Measurements from ENCODE around the gene SQSTM1. TPM values are rescaled to one million over a fixed set of nuclear protein-coding genes. Genes with fewer than 3 reads are reported as not detected.

SQSTM1 gene
- total and polyA plus RNA-seq, 2 experiments from 2014 or later, result 211 to 265 TPM

GRCh38 chr5:179795863-179796833, 24.6 kb upstream of the SQSTM1 start:
- Histone ChIP-seq H3K36me3 (ENCODE audit: low read depth) (peaks cover 7% of the 10 kb centered on the region; the same call in 1 of the 2 replicates), H3F3A (ENCODE audit: insufficient read depth) (peaks cover 5% of the 10 kb centered on the region), H3K4me3 (peak overlapping the region; percentile 69), H2AFZ (peak overlapping the region; percentile 62), H3K27ac (peak overlapping the region; percentile 41), H3K79me2 (ENCODE audit: insufficient read depth) (no peaks in the 10 kb centered on the region), H4K20me1 (ENCODE audit: insufficient read depth) (no peaks in the 10 kb centered on the region), H3K9me2 (ENCODE audit: insufficient read depth) (no peaks in the 10 kb centered on the region), H3K27me3 (replicated peaks; ENCODE audit: insufficient read depth) (no peaks in the 10 kb centered on the region), H3K4me2 (ENCODE audit: unreplicated experiment) (peak overlapping the region; percentile 62), H3K9me3 (ENCODE audit: low read depth) (no peaks in the 10 kb centered on the region), H3K9ac (peak overlapping the region; percentile 76), H3K4me1 (ENCODE audit: insufficient read depth) (no peaks in the 10 kb centered on the region)
- peak; percentile 94 for DNase-seq
- TF ChIP-seq EZH2 (IDR thresholded peaks at IDR 0.05; ENCODE audit: insufficient read depth, poor library complexity, severe bottlenecking) (no peak), EZH2phosphoT487 (IDR thresholded peaks at IDR 0.05; ENCODE audit: insufficient read depth, low read depth) (no peak)
- WGBS, 2 experiments (ENCODE audit: low coverage in 1 of 2, low lambda C conversion rate in 2 of 2, missing lambda C conversion rate in 2 of 2), result 6% methylated on average over 63 to 99 of the region's 113 CpGs
- in situ Hi-C loops (cut with MboI), result no loop called here

GRCh38 chr5:179796877-179797608, 23.7 kb upstream of the SQSTM1 start:
- H3K27me3 ChIP-seq (replicated peaks; ENCODE audit: insufficient read depth), result no peaks in the 10 kb centered on the region
- TF ChIP-seq EZH2 (IDR thresholded peaks at IDR 0.05; ENCODE audit: insufficient read depth, poor library complexity, severe bottlenecking) (no peak), EZH2phosphoT487 (IDR thresholded peaks at IDR 0.05; ENCODE audit: insufficient read depth, low read depth) (no peak)
- peaks cover 5% of the 10 kb centered on the region for H3F3A ChIP-seq (ENCODE audit: insufficient read depth)
- no peaks in the 10 kb centered on the region for H3K9me3 ChIP-seq (ENCODE audit: low read depth)
- 87 to 88% methylated on average over 20 to 21 of the region's 21 CpGs for WGBS, 2 experiments (ENCODE audit: low coverage in 1 of 2, low lambda C conversion rate in 2 of 2, missing lambda C conversion rate in 2 of 2)
- H3K4me2 ChIP-seq (ENCODE audit: unreplicated experiment), result peak overlapping the region; percentile 62
- H3K4me3 ChIP-seq, result peak overlapping the region; percentile 69
- in situ Hi-C loops (cut with MboI), result no loop called here
- DNase-seq, result no peak
- peaks cover 4% of the 10 kb centered on the region for H3K79me2 ChIP-seq (ENCODE audit: insufficient read depth)
- no peaks in the 10 kb centered on the region for H3K4me1 ChIP-seq (ENCODE audit: insufficient read depth)
- peak overlapping the region; percentile 76; the same call in 1 of the 2 replicates for H3K9ac ChIP-seq
- H3K36me3 ChIP-seq (ENCODE audit: low read depth), result peaks cover 9% of the 10 kb centered on the region; the same call in 1 of the 2 replicates
- H3K27ac ChIP-seq, result peak overlapping the region; percentile 41
- no peaks in the 10 kb centered on the region for H4K20me1 ChIP-seq (ENCODE audit: insufficient read depth)
- H3K9me2 ChIP-seq (ENCODE audit: insufficient read depth), result no peaks in the 10 kb centered on the region
- H2AFZ ChIP-seq, result no peak overlapping the region

DNA sequence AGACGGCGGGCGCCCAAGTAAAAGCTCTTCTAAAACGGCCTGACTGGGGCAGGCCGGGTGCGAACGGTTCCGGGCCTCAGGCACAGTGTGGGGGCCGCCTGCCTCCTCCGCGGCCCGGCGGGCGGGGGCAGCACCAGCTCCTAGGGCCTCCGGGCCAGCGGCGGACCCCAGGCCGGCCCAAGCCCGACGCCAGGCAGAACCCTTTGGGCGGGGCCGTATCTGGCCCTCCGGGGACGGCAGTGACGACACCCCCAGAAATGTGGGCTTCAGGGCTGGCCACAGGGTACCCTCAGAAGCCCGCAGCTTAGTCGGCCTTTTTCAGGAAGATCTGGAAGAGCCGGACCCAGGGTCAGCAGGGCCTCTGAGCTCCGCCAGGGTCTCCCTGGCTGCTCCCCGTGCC, 23.0 kb upstream of the SQSTM1 start:
- in situ Hi-C loops (cut with MboI), result no loop called here
- no peak overlapping the region for H3K4me3 ChIP-seq
- H3K4me2 ChIP-seq (ENCODE audit: unreplicated experiment), result no peak overlapping the region
- peaks cover 5% of the 10 kb centered on the region for H3F3A ChIP-seq (ENCODE audit: insufficient read depth)
- H4K20me1 ChIP-seq (ENCODE audit: insufficient read depth), result no peaks in the 10 kb centered on the region
- H3K9me3 ChIP-seq (ENCODE audit: low read depth), result no peaks in the 10 kb centered on the region
- H3K27me3 ChIP-seq (replicated peaks; ENCODE audit: insufficient read depth), result no peaks in the 10 kb centered on the region
- TF ChIP-seq EZH2 (IDR thresholded peaks at IDR 0.05; ENCODE audit: insufficient read depth, poor library complexity, severe bottlenecking) (no peak), EZH2phosphoT487 (IDR thresholded peaks at IDR 0.05; ENCODE audit: insufficient read depth, low read depth) (no peak)
- H2AFZ ChIP-seq, result no peak overlapping the region
- H3K9me2 ChIP-seq (ENCODE audit: insufficient read depth), result no peaks in the 10 kb centered on the region
- H3K9ac ChIP-seq, result no peak overlapping the region
- peaks cover 11% of the 10 kb centered on the region for H3K79me2 ChIP-seq (ENCODE audit: insufficient read depth)
- H3K27ac ChIP-seq, result no peak overlapping the region
- H3K36me3 ChIP-seq (ENCODE audit: low read depth), result peaks cover 9% of the 10 kb centered on the region; the same call in 1 of the 2 replicates
- no peaks in the 10 kb centered on the region for H3K4me1 ChIP-seq (ENCODE audit: insufficient read depth)
- DNase-seq, result no peak
- WGBS, 2 experiments (ENCODE audit: low coverage in 1 of 2, low lambda C conversion rate in 2 of 2, missing lambda C conversion rate in 2 of 2), result 96 to 100% methylated on average over 19 to 29 of the region's 30 CpGs

DNA sequence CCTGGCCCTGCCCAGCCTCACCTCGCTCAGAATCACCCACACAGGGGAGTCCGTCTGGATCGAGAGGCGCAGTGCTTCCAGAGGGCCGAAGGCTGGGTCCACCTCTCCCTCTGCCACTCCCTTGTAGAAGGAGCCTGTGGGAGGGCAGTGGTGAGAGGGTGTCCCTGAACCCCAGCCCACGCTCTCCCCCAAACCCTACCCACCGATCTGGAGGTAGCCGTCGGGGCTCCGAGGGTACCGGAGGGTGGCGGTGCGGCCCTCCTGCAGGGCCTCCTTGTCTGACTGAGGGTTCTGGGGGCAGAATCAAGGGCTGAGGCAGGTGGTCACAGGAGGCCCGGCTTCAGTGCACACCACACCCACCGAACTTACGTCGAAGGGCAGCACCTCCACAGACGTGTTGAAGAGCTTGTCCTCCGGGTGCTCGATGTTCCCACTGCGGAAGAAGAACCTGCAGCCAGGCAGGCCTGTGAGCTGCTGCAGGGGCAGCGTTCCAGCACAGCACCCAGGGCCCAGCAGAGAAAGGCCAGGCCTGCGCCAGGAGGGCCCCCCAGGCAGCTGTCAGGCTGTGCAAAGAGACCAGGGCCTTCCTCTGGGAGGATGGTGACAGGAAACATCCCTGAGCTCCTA, 22.4 kb upstream of the SQSTM1 start:
- Histone ChIP-seq H3F3A (ENCODE audit: insufficient read depth) (peaks cover 5% of the 10 kb centered on the region), H3K27ac (no peak overlapping the region), H3K9me3 (ENCODE audit: low read depth) (no peaks in the 10 kb centered on the region), H4K20me1 (ENCODE audit: insufficient read depth) (no peaks in the 10 kb centered on the region), H3K36me3 (ENCODE audit: low read depth) (peaks cover 9% of the 10 kb centered on the region; the same call in 1 of the 2 replicates), H3K4me3 (no peak overlapping the region), H3K4me1 (ENCODE audit: insufficient read depth) (no peaks in the 10 kb centered on the region), H3K9me2 (ENCODE audit: insufficient read depth) (no peaks in the 10 kb centered on the region), H3K4me2 (ENCODE audit: unreplicated experiment) (no peak overlapping the region), H3K9ac (no peak overlapping the region), H3K79me2 (ENCODE audit: insufficient read depth) (peaks cover 16% of the 10 kb centered on the region), H2AFZ (no peak overlapping the region), H3K27me3 (replicated peaks; ENCODE audit: insufficient read depth) (no peaks in the 10 kb centered on the region)
- in situ Hi-C loops (cut with MboI), result no loop called here
- TF ChIP-seq EZH2phosphoT487 (IDR thresholded peaks at IDR 0.05; ENCODE audit: insufficient read depth, low read depth) (no peak), EZH2 (IDR thresholded peaks at IDR 0.05; ENCODE audit: insufficient read depth, poor library complexity, severe bottlenecking) (no peak)
- no peak for DNase-seq
- 97 to 98% methylated on average over 17 to 23 of the region's 23 CpGs for WGBS, 2 experiments (ENCODE audit: low coverage in 1 of 2, low lambda C conversion rate in 2 of 2, missing lambda C conversion rate in 2 of 2)

All from GM23248 (cell line).